Epidermal melanocyte (primary cell): ENCODE results near the gene NTNG2.
"Not testable (repeated sequence)": the region's sequence is repeated elsewhere in the genome, so short reads cannot be mapped to it uniquely, and the experiment has no call there.

Source experiments
- DNase-seq: peaks from one replicate; pipeline ENCODE4 v3.0.0; 2011; ENCODE audit warnings: low spot score; ENCODE audit not compliant: insufficient read length

The NTNG2 gene

DNA sequence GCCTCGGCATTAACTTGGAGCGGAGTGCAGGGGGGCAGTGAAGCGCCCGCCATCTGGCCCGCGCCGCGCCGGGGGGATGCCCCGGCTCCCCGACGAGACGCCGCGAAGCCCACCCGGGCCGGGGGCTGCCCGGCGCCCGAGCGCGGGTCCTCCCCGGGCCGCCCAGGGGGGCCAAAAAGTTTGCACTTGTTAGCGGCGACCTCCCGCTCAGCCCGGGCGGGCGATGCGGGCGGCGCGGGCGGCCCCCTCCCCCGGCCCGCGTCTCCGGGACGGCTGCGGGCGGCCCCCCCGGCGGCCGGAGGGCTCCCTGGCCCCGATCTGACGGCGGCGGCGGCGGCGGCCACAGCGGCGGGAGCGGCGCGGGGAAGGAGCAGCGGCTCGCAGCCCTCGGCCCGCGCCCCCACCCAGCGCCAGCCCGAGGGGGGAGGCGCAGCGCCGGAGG, at the start of gene NTNG2:
TSS of gene NTNG2 (plus strand) at position 316 of the 442 bp plus-strand sequence. CDS start 4,774 bp downstream, outside the sequence.
- no peak for DNase-seq

- peak; percentile 32 for DNase-seq
These were observed 47.7 kb upstream of the NTNG2 start for GRCh38 chr9:132114102-132114707.

DNA sequence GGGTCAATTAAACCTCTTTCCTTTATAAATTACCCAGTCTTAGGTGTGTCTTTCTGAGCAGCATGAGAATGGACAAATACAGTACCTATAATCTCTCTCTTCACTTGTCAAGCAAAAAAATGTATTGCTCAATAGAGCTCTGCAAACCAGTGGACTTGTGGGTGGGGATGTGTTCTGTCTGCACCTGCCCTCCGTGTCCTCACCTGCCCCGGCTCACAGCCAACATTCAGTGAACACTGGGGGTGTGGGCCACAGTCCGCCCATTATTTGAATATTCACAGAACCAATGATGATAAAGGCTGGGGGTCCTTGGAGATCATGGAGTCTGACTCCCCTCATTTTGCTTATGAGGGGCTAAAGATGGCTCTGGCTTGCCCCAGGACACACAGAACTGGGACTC, 45.3 kb upstream of the NTNG2 start:
- DNase-seq, result no peak

- no peak for DNase-seq
These were observed 44.2 kb upstream of the NTNG2 start for GRCh38 chr9:132117694-132118093.

- no peak for DNase-seq
These were observed 40.8 kb upstream of the NTNG2 start for GRCh38 chr9:132121021-132121420.

- no peak for DNase-seq
These were observed 37.1 kb upstream of the NTNG2 start for GRCh38 chr9:132124800-132125199.

- no peak for DNase-seq
These were observed 36.5 kb upstream of the NTNG2 start for GRCh38 chr9:132125361-132125760.

- no peak for DNase-seq
These were observed 35.7 kb upstream of the NTNG2 start for GRCh38 chr9:132125944-132126679.

DNA sequence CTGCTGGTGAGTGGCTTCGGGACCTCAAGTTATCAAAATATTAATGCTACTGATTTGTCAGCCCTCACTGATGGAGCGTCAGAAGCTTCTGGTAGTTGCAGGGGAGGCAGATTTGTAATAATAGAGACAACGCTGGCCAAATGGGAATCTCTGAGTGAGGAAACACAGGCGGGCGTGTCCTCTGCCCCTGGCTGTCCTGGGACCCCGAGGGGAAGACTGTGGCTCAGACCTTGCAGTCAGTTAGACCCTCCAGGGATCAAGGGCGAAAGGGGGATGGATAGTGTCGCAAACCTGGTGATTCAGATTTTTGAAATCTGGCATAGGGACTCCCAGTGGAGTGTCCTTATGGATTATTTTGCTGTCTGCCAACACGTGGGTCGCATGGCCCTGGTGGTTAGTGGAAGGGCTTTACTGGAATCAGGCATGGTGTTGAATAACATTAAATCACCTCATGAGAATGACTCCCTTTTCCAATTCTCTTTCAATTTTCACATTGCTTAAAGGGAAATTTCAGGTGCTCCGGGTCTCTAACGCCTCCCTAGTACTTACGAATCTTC, 35.1 kb upstream of the NTNG2 start:
- no peak for DNase-seq

GRCh38 chr9:132127888-132128534, 33.8 kb upstream of the NTNG2 start:
- DNase-seq, result no peak

DNA sequence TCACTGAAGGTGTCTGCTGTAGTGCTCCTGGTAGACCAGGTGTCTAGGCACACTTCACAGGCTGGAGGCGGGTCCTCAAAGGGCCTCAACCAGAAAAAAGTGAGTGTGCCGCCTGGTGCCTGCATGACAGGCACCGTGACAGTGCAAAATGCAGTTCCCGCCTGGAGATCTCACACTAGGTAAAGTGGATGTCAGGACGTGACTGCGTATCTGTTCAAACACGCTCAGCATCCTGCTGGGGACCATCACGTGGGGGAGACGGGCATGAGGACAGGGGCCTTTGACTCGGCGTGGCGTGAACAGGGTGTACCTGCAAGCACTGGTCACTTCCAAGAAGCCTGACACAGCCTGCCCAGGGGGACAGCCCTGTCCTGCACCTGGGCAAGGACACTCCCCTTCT, 32.3 kb upstream of the NTNG2 start:
- DNase-seq, result no peak

DNA sequence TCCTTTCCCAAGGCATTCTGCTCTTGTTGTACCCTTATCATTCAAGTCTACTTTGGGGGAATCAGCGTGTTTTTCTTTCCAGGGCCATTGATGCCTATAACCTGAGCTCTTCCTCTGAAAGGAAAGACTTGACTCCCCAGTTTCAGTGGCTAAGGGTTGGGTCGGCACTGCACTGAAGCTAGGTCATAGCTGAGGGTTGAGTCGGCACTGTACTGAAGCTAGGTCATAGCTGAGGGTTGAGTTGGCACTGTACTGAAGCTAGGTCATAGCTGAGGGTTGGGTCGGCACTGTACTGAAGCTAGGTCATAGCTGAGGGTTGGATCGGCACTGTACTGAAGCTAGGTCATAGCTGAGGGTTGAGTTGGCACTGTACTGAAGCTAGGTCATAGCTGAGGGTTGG, 27.8 kb upstream of the NTNG2 start:
- DNase-seq, result not testable (repeated sequence)

DNA sequence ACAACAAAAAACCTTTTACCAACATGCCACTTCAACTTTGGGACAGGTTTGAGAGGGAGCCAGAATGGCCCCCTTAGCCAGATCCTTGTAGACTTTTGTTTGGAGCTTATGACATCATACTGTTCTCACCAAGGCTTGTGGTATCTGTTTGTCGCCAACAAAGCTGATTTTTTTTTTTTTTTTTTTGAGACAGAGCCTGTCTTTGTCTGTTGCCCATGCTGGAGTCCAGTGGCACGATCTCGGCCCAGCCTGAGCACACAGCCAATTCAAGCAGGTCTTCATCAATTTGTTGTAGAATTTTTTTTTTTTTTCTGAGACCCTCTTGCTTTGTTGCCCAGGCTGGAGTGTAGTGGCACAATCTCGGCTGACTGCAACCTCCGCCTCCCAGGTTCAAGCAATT, 26.4 kb upstream of the NTNG2 start:
- no peak for DNase-seq

DNA sequence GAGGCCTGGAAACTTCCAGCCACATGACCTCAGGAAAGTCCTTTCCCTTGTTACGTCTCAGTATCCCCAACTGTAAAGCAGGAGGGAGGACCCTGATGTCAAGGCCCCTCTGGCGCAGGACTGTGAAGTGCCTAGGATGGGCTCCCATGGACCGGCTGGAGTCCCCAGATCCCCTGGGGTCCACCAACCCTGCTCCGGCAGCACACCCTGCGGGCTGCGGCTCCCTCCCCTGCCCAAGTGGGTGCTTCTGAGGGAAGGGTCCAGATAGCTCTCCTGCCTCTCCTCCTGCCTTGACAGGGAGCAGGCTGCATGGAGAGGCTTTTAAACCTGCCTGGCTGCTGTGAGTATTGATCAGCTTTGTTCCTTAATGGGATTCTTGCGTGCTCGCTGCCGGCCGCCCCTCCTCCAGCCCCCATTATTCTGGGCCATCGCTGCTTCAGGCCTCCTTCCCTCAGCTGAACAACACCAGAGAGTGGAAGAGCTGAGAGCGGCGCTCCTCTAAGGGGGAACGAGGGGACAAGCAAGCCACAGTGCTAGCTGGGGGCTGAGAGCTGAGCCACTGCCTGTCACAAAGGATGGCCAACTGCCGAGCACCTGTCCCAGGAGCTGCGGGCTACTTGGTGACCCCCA, 25.6 kb upstream of the NTNG2 start:
- no peak for DNase-seq

GRCh38 chr9:132141344-132141947, 20.4 kb upstream of the NTNG2 start:
- peak; percentile 78 for DNase-seq

- DNase-seq, result no peak
These were observed 19.8 kb upstream of the NTNG2 start for GRCh38 chr9:132141948-132142594.

DNA sequence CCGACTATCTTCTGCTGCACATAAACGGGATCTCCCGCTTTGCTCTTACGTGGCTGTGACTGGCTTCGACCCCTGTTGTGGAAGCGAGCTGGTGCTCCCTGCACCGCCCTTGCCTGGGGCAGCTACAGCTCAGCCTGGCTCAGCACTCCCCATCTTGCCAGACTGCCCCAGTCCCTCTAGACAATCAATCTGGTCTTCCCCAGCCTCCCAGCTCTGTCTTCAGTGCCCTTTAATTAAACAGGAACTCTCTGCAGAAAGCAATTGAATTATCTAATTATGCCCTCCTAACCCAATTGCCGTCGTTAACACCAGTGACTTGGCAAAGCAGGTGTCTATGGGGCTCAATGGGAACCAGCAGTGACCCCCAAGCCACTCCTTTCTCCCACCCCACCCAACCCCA, 18.9 kb upstream of the NTNG2 start:
- no peak for DNase-seq

DNA sequence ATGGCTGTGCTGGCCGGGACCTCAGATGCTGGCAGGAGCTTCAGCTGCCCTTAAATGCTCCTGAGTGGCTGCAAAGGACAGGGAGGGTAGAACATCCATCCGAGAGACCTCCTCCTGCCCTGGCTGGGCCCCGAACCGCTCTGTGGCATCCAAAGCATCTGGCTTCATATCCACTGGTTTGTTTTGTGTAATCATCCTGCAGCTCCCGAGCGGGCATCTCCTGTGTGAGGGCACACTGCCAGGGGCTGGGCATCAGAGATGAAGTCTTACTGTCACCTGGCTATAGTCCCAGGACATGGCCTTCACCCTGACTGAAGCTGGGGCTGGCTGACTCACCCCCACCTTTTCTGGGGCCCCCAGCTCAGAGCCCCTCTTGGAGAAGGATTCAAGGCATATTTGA, 18.5 kb upstream of the NTNG2 start:
- no peak for DNase-seq

DNA sequence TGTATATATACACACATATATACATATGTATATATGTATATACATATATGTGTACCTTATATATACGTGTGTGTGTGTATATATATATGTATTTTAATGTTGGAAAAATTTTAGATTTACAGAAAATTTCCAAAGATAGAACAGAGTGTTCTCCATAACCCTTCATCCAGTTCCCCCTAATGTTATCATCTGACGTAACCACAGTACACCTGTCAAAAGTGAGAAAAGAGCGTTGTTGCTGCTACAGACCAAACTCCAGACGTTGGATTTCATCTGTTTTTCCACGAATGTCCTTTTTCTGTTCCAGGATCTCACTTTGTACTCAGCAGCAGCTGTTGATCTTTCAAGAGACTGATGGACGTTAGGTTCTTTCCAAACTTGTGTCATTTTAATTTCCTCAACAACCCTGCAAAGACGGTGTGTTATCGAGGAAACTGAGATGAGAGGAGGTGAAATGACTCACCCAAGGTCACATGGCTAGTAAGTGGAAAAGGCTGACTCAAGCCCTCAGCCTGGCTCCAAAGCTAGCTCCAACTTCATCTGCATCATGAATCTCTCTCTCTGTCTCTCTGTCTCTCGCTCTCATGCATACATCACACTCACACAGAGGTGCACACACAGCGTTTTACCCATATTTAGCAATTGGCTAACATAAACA, 17.0 kb upstream of the NTNG2 start:
- no peak for DNase-seq

DNA sequence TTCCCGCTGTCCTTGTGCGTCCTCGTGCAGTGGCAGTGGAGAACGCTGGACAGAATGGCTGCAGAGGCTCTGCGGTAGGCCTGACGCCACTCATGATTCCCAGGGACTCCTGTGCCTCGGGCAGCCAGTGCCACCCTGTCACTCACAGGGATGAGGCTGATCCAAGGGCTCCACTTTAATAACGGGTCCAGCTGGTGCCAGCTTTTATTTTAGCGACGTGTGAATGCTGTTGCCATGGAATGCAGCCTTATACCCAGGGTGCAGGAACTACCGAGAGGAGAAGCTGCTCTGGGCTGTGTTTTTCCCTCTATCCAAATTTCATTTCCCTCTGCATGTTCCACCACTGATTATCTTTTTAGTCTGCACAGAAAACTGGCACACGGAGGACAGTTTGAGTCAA, 15.8 kb upstream of the NTNG2 start:
- DNase-seq, result no peak
